HL-60 (cell line): ENCODE measurements around the gene CR1.
"Not testable (repeated sequence)": the region's sequence is repeated elsewhere in the genome, so short reads cannot be mapped to it uniquely, and the experiment has no call there.

Experiments
- DNase-seq, 2 experiments: peaks; one replicate each; pipeline ENCODE4 v3.0.0-alpha.2; 2010 to 2020; ENCODE audit warnings: low read depth in 1 of 2, low spot score in 1 of 2
- H3K27ac ChIP-seq: fragments of 250-450 bp; sonication (Bioruptor Pico); replicated peaks from 2 replicates; pipeline ENCODE4 v1.5.1; 2020; ENCODE audit warnings: mild to moderate bottlenecking, moderate library complexity
- H3K27me3 ChIP-seq: fragments of 250-450 bp; sonication (Bioruptor Pico); 2 replicates; pipeline ENCODE4 v1.5.1; 2021; ENCODE audit warnings: mild to moderate bottlenecking, moderate library complexity; ENCODE audit not compliant: insufficient read depth, poor library complexity, severe bottlenecking
- H3K4me3 ChIP-seq: replicated peaks from 2 replicates; pipeline ENCODE4 v1.5.1; 2011; ENCODE audit warnings: mild to moderate bottlenecking, control low read depth, low read length; ENCODE audit not compliant: insufficient read depth
- CTCF ChIP-seq: IDR thresholded peaks from one replicate; pipeline ENCODE4 v1.5.1; 2011; ENCODE audit warnings: low read length, control low read depth, inconsistent platforms; ENCODE audit not compliant: insufficient read depth
- GABPA ChIP-seq: IDR thresholded peaks from 2 replicates; pipeline ENCODE4 v1.6.1; 2012; ENCODE audit warnings: low read depth
- POLR2AphosphoS5 ChIP-seq: IDR thresholded peaks from 2 replicates; pipeline ENCODE4 v1.6.1; 2012; ENCODE audit warnings: low read depth
- REST ChIP-seq: IDR thresholded peaks from 2 replicates; pipeline ENCODE4 v1.6.1; 2012; ENCODE audit warnings: low read depth; ENCODE audit not compliant: insufficient replicate concordance
- SPI1 ChIP-seq: IDR thresholded peaks from 2 replicates; pipeline ENCODE4 v1.6.1; 2012; ENCODE audit warnings: low read depth, mild to moderate bottlenecking, borderline replicate concordance

CR1 gene

GRCh38 chr1:207519505-207520399 is 23.8 kb downstream of the CR1 start:
- H3K27ac ChIP-seq, result no peak overlapping the region
- TF ChIP-seq REST, result no peak
- TF ChIP-seq POLR2AphosphoS5, result no peak
- TF ChIP-seq GABPA, result no peak
- TF ChIP-seq CTCF, result no peak
- no peak for TF ChIP-seq SPI1
- no peak overlapping the region for H3K4me3 ChIP-seq

GRCh38 chr1:207520400-207521345 is 24.7 kb downstream of the CR1 start:
- H3K27ac ChIP-seq, H3K4me3 ChIP-seq, DNase-seq, H3K27me3 ChIP-seq: not testable (repeated sequence)

More at GRCh38 chr1:207519505-207520399, 23.8 kb downstream of the CR1 start:
- no peak for DNase-seq
- H3K27me3 ChIP-seq, result no peaks in the 10 kb centered on the region

- not testable (repeated sequence) for DNase-seq, H3K4me3 ChIP-seq, H3K27ac ChIP-seq, H3K27me3 ChIP-seq
These were observed 29.3 kb downstream of the CR1 start for GRCh38 chr1:207525239-207525638.

GRCh38 chr1:207528401-207528800 is 32.4 kb downstream of the CR1 start:
- not testable (repeated sequence) for DNase-seq, H3K27ac ChIP-seq, H3K27me3 ChIP-seq, H3K4me3 ChIP-seq

GRCh38 chr1:207536263-207536662 is 40.3 kb downstream of the CR1 start:
- not testable (repeated sequence) for H3K27me3 ChIP-seq, DNase-seq, H3K4me3 ChIP-seq, H3K27ac ChIP-seq

GRCh38 chr1:207546677-207547357 is 50.9 kb downstream of the CR1 start:
- not testable (repeated sequence) for H3K27ac ChIP-seq, H3K27me3 ChIP-seq, DNase-seq, H3K4me3 ChIP-seq

- not testable (repeated sequence) for H3K4me3 ChIP-seq, H3K27ac ChIP-seq, DNase-seq, H3K27me3 ChIP-seq
These were observed 58.9 kb downstream of the CR1 start for GRCh38 chr1:207554823-207555222.
